Measurements from ENCODE around the gene CSPG4. TPM values are rescaled to one million over a fixed set of nuclear protein-coding genes. Genes with fewer than 3 reads are reported as not detected.
"Not testable (repeated sequence)": the region's sequence is repeated elsewhere in the genome, so short reads cannot be mapped to it uniquely, and the experiment has no call there.

The CSPG4 gene
- total RNA-seq, 1 donor from 2014 or later, result 5.4 TPM

DNA sequence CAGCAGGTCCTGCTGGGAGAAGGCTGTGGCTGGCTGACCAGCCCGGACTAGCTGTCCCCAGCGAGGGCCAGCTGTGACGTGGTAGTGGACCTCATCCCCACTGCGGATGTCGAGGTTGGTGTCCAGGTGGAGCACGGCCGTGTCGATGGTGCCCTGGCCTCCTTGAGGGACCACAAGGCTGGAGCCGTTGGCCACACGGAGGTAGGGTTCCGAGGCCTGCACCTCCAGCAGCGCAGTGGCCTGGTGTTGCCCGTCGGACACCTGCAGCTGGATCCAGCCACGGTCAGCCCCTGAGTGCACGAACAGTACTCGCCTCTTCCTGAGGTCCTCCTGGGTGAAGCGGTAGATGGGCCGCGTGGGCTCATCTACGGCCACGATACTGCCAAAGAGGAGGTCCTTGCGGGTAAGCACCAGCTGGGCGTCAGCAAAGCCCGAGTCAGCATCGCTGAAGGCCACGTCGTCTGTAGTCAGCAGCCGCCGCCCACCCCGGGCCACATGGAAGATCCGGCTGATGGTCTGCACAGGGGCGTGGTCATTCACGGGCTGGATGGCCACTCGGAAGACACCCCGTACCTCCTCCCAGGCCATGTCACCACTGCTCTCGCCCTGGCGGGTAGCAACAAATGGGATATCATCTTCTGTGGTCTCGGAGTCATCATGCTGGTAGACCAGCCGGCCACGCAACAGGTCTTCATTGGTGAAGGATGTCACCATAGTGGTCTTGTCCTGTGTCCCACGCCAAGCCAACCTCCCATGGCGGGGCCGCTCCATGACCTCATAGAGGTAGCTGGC, 25.0 kb downstream of the CSPG4 start:
- TF ChIP-seq, protein P1, sequence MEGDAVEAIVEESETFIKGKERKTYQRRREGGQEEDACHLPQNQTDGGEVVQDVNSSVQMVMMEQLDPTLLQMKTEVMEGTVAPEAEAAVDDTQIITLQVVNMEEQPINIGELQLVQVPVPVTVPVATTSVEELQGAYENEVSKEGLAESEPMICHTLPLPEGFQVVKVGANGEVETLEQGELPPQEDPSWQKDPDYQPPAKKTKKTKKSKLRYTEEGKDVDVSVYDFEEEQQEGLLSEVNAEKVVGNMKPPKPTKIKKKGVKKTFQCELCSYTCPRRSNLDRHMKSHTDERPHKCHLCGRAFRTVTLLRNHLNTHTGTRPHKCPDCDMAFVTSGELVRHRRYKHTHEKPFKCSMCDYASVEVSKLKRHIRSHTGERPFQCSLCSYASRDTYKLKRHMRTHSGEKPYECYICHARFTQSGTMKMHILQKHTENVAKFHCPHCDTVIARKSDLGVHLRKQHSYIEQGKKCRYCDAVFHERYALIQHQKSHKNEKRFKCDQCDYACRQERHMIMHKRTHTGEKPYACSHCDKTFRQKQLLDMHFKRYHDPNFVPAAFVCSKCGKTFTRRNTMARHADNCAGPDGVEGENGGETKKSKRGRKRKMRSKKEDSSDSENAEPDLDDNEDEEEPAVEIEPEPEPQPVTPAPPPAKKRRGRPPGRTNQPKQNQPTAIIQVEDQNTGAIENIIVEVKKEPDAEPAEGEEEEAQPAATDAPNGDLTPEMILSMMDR (conservative IDR thresholded peaks at IDR 0.05), result no peak
- Mint-ChIP-seq H3K9me3 (no peaks in the 10 kb centered on the region), H3K4me3 (no peak overlapping the region), H3K27ac (ENCODE audit: unreplicated experiment) (peak overlapping the region; percentile 67), H3K36me3 (ENCODE audit: low read depth) (peaks cover 4% of the 10 kb centered on the region), H3K4me1 (peaks cover 9% of the 10 kb centered on the region), H3K27me3 (ENCODE audit: low read depth) (no peaks in the 10 kb centered on the region)
- DNase-seq (ENCODE audit: low read depth, low spot score), result no peak

DNA sequence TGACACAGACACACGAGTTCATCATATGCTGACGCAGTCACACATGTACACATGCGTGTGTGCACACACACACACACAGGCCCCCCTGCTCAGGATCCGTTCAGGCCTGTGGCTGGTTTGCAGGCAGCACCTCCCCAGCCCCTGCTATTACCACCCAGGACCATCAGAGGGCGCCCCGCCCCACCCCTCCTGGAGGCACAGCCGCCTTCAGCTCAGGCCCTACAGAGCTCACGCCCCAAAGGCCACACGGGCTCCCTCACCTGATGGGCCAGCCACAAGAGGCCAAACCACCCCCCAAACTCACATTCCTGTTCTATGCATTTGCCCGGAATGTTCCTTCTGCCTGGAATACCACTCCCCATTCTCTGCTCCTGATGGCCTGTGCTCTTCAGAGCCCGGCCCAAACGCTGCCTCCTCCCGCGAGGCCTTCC, 26.4 kb downstream of the CSPG4 start:
- not testable (repeated sequence) for H3K9me3 Mint-ChIP-seq; H3K27ac Mint-ChIP-seq (ENCODE audit: unreplicated experiment); H3K4me1 Mint-ChIP-seq; H3K4me3 Mint-ChIP-seq; H3K36me3 Mint-ChIP-seq (ENCODE audit: low read depth); H3K27me3 Mint-ChIP-seq (ENCODE audit: low read depth)
- TF ChIP-seq, protein P1 (conservative IDR thresholded peaks at IDR 0.05), result peak; percentile 79
- peak; percentile 93 for DNase-seq (ENCODE audit: low read depth, low spot score)

GRCh38 chr15:75685195-75685594, 27.5 kb downstream of the CSPG4 start:
- no peak overlapping the region for H3K4me3 Mint-ChIP-seq
- H3K4me1 Mint-ChIP-seq, result peaks cover 3% of the 10 kb centered on the region
- H3K27ac Mint-ChIP-seq (ENCODE audit: unreplicated experiment), result no peak overlapping the region
- peaks cover 4% of the 10 kb centered on the region for H3K36me3 Mint-ChIP-seq (ENCODE audit: low read depth)
- H3K27me3 Mint-ChIP-seq (ENCODE audit: low read depth), result no peaks in the 10 kb centered on the region
- H3K9me3 Mint-ChIP-seq, result no peaks in the 10 kb centered on the region
- TF ChIP-seq, protein P1 (conservative IDR thresholded peaks at IDR 0.05), result no peak
- DNase-seq (ENCODE audit: low read depth, low spot score), result no peak

GRCh38 chr15:75684648-75685047, 28.0 kb downstream of the CSPG4 start:
- Mint-ChIP-seq H3K4me1 (peaks cover 3% of the 10 kb centered on the region), H3K27ac (ENCODE audit: unreplicated experiment) (no peak overlapping the region), H3K4me3 (no peak overlapping the region)

GRCh38 chr15:75683646-75684312, 28.9 kb downstream of the CSPG4 start:
- peak; percentile 81 for DNase-seq (ENCODE audit: low read depth, low spot score)
- H3K4me1 Mint-ChIP-seq; H3K27ac Mint-ChIP-seq (ENCODE audit: unreplicated experiment); H3K4me3 Mint-ChIP-seq; H3K36me3 Mint-ChIP-seq (ENCODE audit: low read depth); H3K9me3 Mint-ChIP-seq; H3K27me3 Mint-ChIP-seq (ENCODE audit: low read depth): not testable (repeated sequence)
- TF ChIP-seq, protein P1 (conservative IDR thresholded peaks at IDR 0.05), result peak; percentile 92

More at GRCh38 chr15:75684648-75685047, 28.0 kb downstream of the CSPG4 start:
- DNase-seq (ENCODE audit: low read depth, low spot score), result no peak
- H3K27me3 Mint-ChIP-seq (ENCODE audit: low read depth), result no peaks in the 10 kb centered on the region
- TF ChIP-seq, protein P1 (conservative IDR thresholded peaks at IDR 0.05), result no peak
- H3K36me3 Mint-ChIP-seq (ENCODE audit: low read depth), result peaks cover 4% of the 10 kb centered on the region
- no peaks in the 10 kb centered on the region for H3K9me3 Mint-ChIP-seq

Data from neural crest cell (in vitro differentiated cells).